Measurements from ENCODE around the gene ATP2B2.

GRCh38 chr3:10408680-10409079 is 96.7 kb downstream of the ATP2B2 start:
- TF ChIP-seq, protein P1, sequence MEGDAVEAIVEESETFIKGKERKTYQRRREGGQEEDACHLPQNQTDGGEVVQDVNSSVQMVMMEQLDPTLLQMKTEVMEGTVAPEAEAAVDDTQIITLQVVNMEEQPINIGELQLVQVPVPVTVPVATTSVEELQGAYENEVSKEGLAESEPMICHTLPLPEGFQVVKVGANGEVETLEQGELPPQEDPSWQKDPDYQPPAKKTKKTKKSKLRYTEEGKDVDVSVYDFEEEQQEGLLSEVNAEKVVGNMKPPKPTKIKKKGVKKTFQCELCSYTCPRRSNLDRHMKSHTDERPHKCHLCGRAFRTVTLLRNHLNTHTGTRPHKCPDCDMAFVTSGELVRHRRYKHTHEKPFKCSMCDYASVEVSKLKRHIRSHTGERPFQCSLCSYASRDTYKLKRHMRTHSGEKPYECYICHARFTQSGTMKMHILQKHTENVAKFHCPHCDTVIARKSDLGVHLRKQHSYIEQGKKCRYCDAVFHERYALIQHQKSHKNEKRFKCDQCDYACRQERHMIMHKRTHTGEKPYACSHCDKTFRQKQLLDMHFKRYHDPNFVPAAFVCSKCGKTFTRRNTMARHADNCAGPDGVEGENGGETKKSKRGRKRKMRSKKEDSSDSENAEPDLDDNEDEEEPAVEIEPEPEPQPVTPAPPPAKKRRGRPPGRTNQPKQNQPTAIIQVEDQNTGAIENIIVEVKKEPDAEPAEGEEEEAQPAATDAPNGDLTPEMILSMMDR (IDR thresholded peaks at IDR 0.05): no peak
- no peak for TF ChIP-seq POLR2A (IDR thresholded peaks at IDR 0.05)

Data from right lobe of liver (tissue), 4 donors.